IPS DF 6.9 (cell line): ENCODE data around the gene SNRNP48.

ENCODE experiments used
- DNase-seq: peaks from one replicate; pipeline ENCODE4 v3.0.0-alpha.2; 2013; ENCODE audit warnings: low read depth, low spot score
- H3K27ac ChIP-seq: one replicate; pipeline ENCODE4 v1.5.1; 2013; ENCODE audit warnings: low read length, control low read depth
- H3K27me3 ChIP-seq: 2 replicates; pipeline ENCODE4 v1.6.1; 2013; ENCODE audit warnings: mild to moderate bottlenecking, low read length; ENCODE audit not compliant: control insufficient read depth, insufficient read depth
- H3K36me3 ChIP-seq: 2 replicates; pipeline ENCODE4 v1.6.1; 2013; ENCODE audit warnings: low read length; ENCODE audit not compliant: control insufficient read depth, insufficient read depth
- H3K4me1 ChIP-seq: 2 replicates; pipeline ENCODE4 v1.6.1; 2013; ENCODE audit warnings: low read length; ENCODE audit not compliant: control insufficient read depth, insufficient read depth
- H3K4me3 ChIP-seq: 2 replicates; pipeline ENCODE4 v1.5.1; 2013; ENCODE audit warnings: mild to moderate bottlenecking, low read length
- H3K9me3 ChIP-seq: 2 replicates; pipeline ENCODE4 v1.6.1; 2013; ENCODE audit warnings: low read length, inconsistent platforms; ENCODE audit not compliant: control insufficient read depth, insufficient read depth
- WGBS: extraction: QIAGEN DNeasy Blood & Tissue Kit; methylation state at CpG from one replicate; pipeline ENCODE4 v1.1.7; 2013; ENCODE audit warnings: mixed read lengths, missing lambda C conversion rate; ENCODE audit not compliant: insufficient read length, insufficient coverage; 5-methylcytosine and 5-hydroxymethylcytosine counted together

Gene SNRNP48

GRCh38 chr6:7628479-7628878, 38.5 kb downstream of the SNRNP48 start:
- Histone ChIP-seq H3K27ac (no peak overlapping the region), H3K9me3 (no peaks in the 10 kb centered on the region), H3K4me3 (no peak overlapping the region), H3K4me1 (no peaks in the 10 kb centered on the region), H3K27me3 (no peaks in the 10 kb centered on the region), H3K36me3 (no peaks in the 10 kb centered on the region)
- DNase-seq = no peak
- WGBS = 100% methylated on average over 1 of the region's 2 CpGs

GRCh38 chr6:7628909-7629308, 38.9 kb downstream of the SNRNP48 start:
- no peak overlapping the region for H3K27ac ChIP-seq
- H3K4me3 ChIP-seq = no peak overlapping the region
- no CpG with 5 or more reads among the region's 11 CpGs for WGBS
- no peaks in the 10 kb centered on the region for H3K27me3 ChIP-seq
- H3K9me3 ChIP-seq = no peaks in the 10 kb centered on the region
- H3K4me1 ChIP-seq = no peaks in the 10 kb centered on the region
- no peak for DNase-seq
- H3K36me3 ChIP-seq = no peaks in the 10 kb centered on the region

GRCh38 chr6:7629321-7629720, 39.3 kb downstream of the SNRNP48 start:
- WGBS = no CpG with 5 or more reads among the region's 2 CpGs
- H3K27ac ChIP-seq = no peak overlapping the region
- DNase-seq = no peak
- no peaks in the 10 kb centered on the region for H3K9me3 ChIP-seq
- no peak overlapping the region for H3K4me3 ChIP-seq
- no peaks in the 10 kb centered on the region for H3K4me1 ChIP-seq
- no peaks in the 10 kb centered on the region for H3K27me3 ChIP-seq
- H3K36me3 ChIP-seq = no peaks in the 10 kb centered on the region

- no peaks in the 10 kb centered on the region for H3K36me3 ChIP-seq
- H3K4me1 ChIP-seq = no peaks in the 10 kb centered on the region
- H3K4me3 ChIP-seq = no peak overlapping the region
- WGBS = no CpG with 5 or more reads among the region's 5 CpGs
- no peaks in the 10 kb centered on the region for H3K9me3 ChIP-seq
- H3K27ac ChIP-seq = no peak overlapping the region
- no peak for DNase-seq
- no peaks in the 10 kb centered on the region for H3K27me3 ChIP-seq
Observed at GRCh38 chr6:7630792-7631191, 40.8 kb downstream of the SNRNP48 start.

GRCh38 chr6:7631466-7631865, 41.5 kb downstream of the SNRNP48 start:
- H3K9me3 ChIP-seq = no peaks in the 10 kb centered on the region
- no peaks in the 10 kb centered on the region for H3K4me1 ChIP-seq
- no peaks in the 10 kb centered on the region for H3K27me3 ChIP-seq
- H3K27ac ChIP-seq = no peak overlapping the region
- H3K4me3 ChIP-seq = no peak overlapping the region
- no peaks in the 10 kb centered on the region for H3K36me3 ChIP-seq
- no CpG with 5 or more reads among the region's 5 CpGs for WGBS
- no peak for DNase-seq

GRCh38 chr6:7632501-7633290, 42.7 kb downstream of the SNRNP48 start:
- H3K27me3 ChIP-seq = no peaks in the 10 kb centered on the region

GRCh38 chr6:7633361-7633760, 43.4 kb downstream of the SNRNP48 start:
- DNase-seq = no peak
- H3K4me3 ChIP-seq = no peak overlapping the region
- H3K27me3 ChIP-seq = no peaks in the 10 kb centered on the region
- no peaks in the 10 kb centered on the region for H3K36me3 ChIP-seq
- H3K27ac ChIP-seq = no peak overlapping the region
- no CpG with 5 or more reads among the region's 4 CpGs for WGBS
- H3K4me1 ChIP-seq = no peaks in the 10 kb centered on the region
- H3K9me3 ChIP-seq = no peaks in the 10 kb centered on the region

More at GRCh38 chr6:7632501-7633290, 42.7 kb downstream of the SNRNP48 start:
- no peaks in the 10 kb centered on the region for H3K36me3 ChIP-seq
- no peaks in the 10 kb centered on the region for H3K4me1 ChIP-seq
- no CpG with 5 or more reads among the region's 9 CpGs for WGBS
- no peak for DNase-seq
- H3K27ac ChIP-seq = no peak overlapping the region
- H3K9me3 ChIP-seq = no peaks in the 10 kb centered on the region
- no peak overlapping the region for H3K4me3 ChIP-seq

GRCh38 chr6:7636151-7636550, 46.2 kb downstream of the SNRNP48 start:
- Histone ChIP-seq H3K27ac (no peak overlapping the region), H3K36me3 (no peaks in the 10 kb centered on the region), H3K4me3 (no peak overlapping the region), H3K27me3 (no peaks in the 10 kb centered on the region), H3K4me1 (no peaks in the 10 kb centered on the region), H3K9me3 (no peaks in the 10 kb centered on the region)
- no peak for DNase-seq
- WGBS = no CpG with 5 or more reads among the region's 1 CpG

- no CpG with 5 or more reads among the region's 3 CpGs for WGBS
- H3K4me3 ChIP-seq = no peak overlapping the region
- H3K9me3 ChIP-seq = no peaks in the 10 kb centered on the region
- no peaks in the 10 kb centered on the region for H3K27me3 ChIP-seq
- H3K27ac ChIP-seq = no peak overlapping the region
- no peak for DNase-seq
- no peaks in the 10 kb centered on the region for H3K4me1 ChIP-seq
- no peaks in the 10 kb centered on the region for H3K36me3 ChIP-seq
Observed at GRCh38 chr6:7637533-7637932, 47.5 kb downstream of the SNRNP48 start.

- no peak overlapping the region for H3K4me3 ChIP-seq
- H3K27ac ChIP-seq = no peak overlapping the region
- H3K36me3 ChIP-seq = no peaks in the 10 kb centered on the region
- H3K9me3 ChIP-seq = no peaks in the 10 kb centered on the region
- H3K27me3 ChIP-seq = no peaks in the 10 kb centered on the region
- WGBS = no CpG with 5 or more reads among the region's 3 CpGs
- no peak for DNase-seq
- H3K4me1 ChIP-seq = no peaks in the 10 kb centered on the region
Observed at GRCh38 chr6:7639427-7639826, 49.4 kb downstream of the SNRNP48 start.

GRCh38 chr6:7640016-7640415, 50.0 kb downstream of the SNRNP48 start:
- Histone ChIP-seq H3K27ac (no peak overlapping the region), H3K9me3 (no peaks in the 10 kb centered on the region), H3K27me3 (no peaks in the 10 kb centered on the region), H3K36me3 (no peaks in the 10 kb centered on the region), H3K4me1 (no peaks in the 10 kb centered on the region), H3K4me3 (no peak overlapping the region)
- WGBS = no CpG with 5 or more reads among the region's 1 CpG
- no peak for DNase-seq
